ENCODE results near the gene SIGLEC11.

DNA sequence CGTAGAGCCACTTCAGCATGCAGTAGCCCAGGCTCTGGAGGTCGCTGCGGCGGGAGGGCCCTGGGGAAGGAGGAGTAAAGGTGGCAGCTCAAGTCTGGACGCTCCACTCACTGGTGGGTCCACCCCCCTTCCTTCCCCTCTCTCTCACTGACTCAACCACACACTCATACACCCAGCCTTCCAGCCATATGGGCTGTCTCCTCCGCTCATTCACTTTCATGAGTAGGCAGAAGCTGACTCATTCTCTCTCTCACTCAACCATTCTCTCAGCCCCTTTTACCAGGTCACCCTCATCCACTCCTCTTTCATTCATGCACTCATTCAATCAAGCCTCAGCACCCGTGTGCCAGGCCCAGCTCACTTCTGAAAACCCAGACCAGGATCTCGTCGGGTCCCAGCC is 27.5 kb upstream of the SIGLEC11 start:
- TF ChIP-seq, protein P1, sequence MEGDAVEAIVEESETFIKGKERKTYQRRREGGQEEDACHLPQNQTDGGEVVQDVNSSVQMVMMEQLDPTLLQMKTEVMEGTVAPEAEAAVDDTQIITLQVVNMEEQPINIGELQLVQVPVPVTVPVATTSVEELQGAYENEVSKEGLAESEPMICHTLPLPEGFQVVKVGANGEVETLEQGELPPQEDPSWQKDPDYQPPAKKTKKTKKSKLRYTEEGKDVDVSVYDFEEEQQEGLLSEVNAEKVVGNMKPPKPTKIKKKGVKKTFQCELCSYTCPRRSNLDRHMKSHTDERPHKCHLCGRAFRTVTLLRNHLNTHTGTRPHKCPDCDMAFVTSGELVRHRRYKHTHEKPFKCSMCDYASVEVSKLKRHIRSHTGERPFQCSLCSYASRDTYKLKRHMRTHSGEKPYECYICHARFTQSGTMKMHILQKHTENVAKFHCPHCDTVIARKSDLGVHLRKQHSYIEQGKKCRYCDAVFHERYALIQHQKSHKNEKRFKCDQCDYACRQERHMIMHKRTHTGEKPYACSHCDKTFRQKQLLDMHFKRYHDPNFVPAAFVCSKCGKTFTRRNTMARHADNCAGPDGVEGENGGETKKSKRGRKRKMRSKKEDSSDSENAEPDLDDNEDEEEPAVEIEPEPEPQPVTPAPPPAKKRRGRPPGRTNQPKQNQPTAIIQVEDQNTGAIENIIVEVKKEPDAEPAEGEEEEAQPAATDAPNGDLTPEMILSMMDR (conservative IDR thresholded peaks at IDR 0.05; ENCODE audit: low read depth, low read length) = no peak
- TF ChIP-seq EZH2phosphoT487 (IDR thresholded peaks at IDR 0.05; ENCODE audit: borderline replicate concordance, low read length) = no peak
- TF ChIP-seq EZH2 (IDR thresholded peaks at IDR 0.05; ENCODE audit: low read length, unreplicated experiment) = no peak

Data from PC-3 (cell line).